Stimulated activated CD8-positive, alpha-beta memory T cell treated with anti-CD3 and anti-CD28 coated beads, Interleukin-15, amount 100 ng/mL, for 4 hours (primary cell): ENCODE results near the gene HOXD1.

ENCODE experiments used
- DNase-seq, 2 donors: peaks; one replicate each; pipeline ENCODE4 v3.0.0-alpha.2; 2020; ENCODE audit warnings: low read depth in 2 of 2

The HOXD1 gene

GRCh38 chr2:176165370-176166050, 23.0 kb upstream of the HOXD1 start:
- no peak for DNase-seq

- DNase-seq, result no peak
These were observed 22.2 kb upstream of the HOXD1 start for GRCh38 chr2:176166272-176166671.

GRCh38 chr2:176167398-176167797, 21.1 kb upstream of the HOXD1 start:
- DNase-seq, result no peak

GRCh38 chr2:176169181-176169580, 19.3 kb upstream of the HOXD1 start:
- DNase-seq, result no peak

DNA sequence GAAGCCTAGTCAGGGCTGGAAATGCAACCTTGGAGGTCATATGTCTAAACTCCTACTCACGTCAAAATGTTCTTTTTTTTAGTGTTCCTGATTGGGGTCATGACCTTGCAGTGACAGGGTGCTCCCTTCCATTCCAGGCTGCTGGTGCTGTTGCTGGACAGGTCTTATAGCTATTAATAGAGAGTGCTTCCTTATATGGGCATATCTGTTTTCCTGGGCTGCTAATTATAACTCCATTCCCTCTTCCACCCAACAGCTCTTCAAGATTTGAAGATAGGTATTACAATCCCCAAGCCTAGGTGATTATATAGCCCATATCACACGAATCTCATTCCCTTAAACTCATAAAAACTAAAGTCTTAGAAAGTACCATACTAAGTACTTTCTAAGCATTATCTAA, 18.8 kb upstream of the HOXD1 start:
- no peak for DNase-seq

- DNase-seq, result no peak
These were observed 17.7 kb upstream of the HOXD1 start for GRCh38 chr2:176170602-176171305.

GRCh38 chr2:176171351-176172006, 17.0 kb upstream of the HOXD1 start:
- DNase-seq, result no peak

- no peak for DNase-seq
These were observed 16.2 kb upstream of the HOXD1 start for GRCh38 chr2:176172007-176172894.

GRCh38 chr2:176172895-176173566, 15.4 kb upstream of the HOXD1 start:
- DNase-seq, result no peak

DNA sequence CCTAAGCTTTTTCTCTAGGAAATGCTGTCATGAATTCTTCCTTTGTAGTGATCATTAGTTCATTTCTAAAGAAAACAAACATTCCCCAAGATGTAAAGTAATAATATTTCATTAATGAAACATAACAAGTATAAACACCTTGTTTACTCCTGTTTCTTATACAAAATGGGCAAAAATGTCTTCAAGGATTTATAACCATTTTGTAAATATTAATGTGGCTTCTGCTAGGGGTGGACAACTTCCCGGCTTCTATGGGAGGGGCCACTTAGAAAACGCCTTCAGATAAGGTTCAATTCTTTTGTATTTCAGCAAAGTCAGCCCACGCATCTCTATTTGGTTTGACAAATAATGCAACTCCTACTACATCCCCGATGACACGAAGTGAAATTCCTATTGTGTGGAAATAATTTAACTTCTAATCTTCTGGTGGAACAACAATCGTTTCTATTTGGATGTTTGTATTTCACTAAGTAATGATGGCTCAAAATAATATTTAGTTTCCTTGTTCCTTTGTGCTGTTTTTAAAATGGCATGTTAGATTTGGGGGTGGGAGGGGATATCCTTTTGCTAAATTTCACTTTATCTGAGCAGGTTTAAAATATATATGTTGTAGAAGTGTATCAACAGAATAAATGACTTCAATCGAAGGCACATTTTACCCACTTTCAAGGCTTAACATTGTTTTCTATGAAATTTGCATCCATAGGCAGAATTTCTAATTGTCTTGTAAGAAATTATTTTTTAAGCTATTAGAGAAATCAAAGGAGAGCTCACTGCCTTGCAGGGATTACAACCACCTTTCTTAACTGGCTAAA, 14.7 kb upstream of the HOXD1 start:
- DNase-seq, result no peak

DNA sequence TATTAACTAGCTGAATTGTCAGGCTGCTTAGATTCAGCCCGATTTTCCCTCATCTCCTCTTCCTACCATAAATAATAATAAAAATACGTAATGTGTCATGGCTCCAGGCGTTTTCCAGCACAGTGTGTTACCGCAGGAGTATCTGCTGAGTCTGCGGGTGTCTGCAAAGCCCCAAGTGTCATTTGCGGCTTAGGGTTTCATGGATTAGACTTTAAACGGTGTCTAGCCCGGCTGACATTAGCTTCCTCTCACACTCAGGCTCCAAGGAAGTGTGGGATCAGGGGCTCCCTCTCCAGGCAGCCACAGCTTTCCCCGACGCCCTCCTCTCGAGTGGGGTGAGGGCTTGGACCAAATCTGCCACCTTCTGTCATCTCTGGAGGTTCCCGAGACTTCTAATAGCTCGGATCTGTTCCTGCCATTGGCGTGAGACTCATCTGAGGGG, 14.1 kb upstream of the HOXD1 start:
- no peak for DNase-seq

DNA sequence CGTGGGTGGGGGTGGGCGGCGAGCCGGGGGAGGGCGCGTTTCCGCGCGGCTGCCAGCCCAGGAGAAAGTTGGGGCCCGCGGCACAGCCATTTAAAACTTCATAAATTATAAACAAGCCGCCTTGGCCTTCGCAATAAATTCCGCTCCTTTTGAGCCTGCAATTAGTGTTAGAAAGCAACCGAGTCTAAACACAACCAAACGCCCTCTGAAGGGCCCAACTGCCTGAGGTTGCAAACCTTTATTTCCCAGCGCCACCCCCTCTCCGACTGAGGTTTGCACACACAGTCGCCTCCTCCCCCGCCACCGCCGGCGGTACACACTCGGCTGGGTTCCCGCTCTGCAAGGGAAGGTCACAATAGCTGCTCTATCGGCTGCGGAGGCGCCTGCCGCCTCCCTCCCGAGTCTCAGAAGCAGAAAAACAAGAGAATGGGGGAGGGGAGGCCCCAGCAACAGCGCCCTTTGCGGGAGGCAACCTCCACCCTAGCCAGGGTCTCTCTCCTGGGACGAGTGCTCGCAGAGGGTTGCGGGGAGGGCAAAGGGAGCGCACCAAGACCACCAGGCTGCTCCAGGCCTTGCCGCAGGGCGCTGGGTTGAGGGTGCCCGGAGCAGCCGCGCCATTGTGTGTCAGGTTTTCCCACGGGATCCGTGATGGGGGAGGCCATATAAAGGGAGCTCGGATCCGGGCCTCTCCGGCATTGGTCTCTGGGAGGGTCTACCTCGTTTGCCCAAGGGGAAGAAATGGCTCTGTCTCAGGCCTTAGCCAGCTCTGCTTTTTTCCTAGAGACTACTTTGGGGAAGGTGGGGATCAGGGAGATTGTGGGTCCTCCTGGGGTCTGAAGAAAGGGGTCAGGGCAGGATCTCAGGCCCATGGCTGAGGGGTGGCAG, 13.4 kb upstream of the HOXD1 start:
- no peak for DNase-seq

GRCh38 chr2:176175709-176176607, 12.5 kb upstream of the HOXD1 start:
- DNase-seq, result no peak

DNA sequence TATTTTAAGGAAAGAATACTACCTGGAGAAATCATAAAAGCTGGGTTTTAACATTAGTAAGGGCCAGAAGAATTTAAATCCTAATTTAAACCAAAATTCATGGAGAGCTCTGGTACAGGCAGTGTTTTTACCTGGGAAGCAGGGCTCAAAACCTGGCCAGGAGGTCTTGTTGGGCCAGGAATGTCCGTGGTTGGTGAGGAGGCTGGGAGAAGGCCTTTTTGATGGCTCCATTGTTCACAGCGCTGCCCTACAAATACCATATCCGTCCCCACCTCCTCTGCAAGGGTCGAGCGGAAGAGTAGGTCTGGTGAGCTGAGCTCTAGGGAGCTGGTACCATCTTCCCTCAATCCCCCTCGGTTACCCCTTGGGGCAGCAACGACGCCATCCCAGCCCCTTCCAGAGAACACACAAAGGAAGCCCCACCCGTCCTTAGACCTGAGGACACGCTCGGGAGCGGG, 10.9 kb upstream of the HOXD1 start:
- no peak for DNase-seq

DNA sequence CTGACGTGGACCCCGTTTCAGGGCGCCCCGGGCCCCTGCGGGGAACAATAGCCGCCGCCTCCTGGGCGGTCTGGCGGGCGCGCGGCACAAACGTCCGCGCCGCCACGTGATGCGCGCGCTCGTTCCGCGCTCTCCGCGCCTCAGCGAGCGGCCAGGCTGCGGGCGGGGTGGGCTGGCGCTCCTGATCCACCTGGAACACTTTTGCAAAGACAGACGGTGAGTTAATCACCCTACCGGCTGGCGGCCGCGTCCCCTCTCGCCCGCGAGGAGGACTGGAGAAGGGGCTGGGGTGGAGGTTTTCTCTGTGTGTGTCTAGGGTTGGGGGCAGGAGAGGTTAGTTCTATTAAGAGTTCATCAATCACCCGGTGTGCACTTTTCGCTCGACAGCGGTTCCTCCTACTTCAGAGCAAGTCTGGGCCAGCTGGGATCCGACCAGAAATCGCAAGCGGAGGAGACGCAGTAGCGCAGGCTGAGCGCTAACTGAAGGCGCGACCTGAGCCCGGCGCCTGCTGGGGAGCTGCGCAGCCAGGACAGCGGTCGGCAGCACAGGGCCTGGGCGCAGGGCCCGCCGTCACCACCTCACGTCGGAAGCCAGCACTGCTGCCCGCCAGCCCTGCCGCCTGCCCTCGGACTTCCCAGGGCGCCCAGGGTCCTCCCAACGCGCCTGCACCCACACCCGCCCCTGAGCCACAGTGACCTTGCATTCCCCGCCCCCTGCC, 10.3 kb upstream of the HOXD1 start:
- DNase-seq, result no peak

GRCh38 chr2:176178757-176179295, 9.6 kb upstream of the HOXD1 start:
- DNase-seq, result no peak

- no peak for DNase-seq
These were observed 6.9 kb upstream of the HOXD1 start for GRCh38 chr2:176181551-176181950.
